ENCODE results near the gene DDX46.
"Not testable (repeated sequence)": the region's sequence is repeated elsewhere in the genome, so short reads cannot be mapped to it uniquely, and the experiment has no call there.

DDX46 gene

GRCh38 chr5:134784946-134785620, 26.5 kb downstream of the DDX46 start:
- DNase-seq = no peak

- no peak for DNase-seq
Measured at GRCh38 chr5:134787692-134788091, 29.1 kb downstream of the DDX46 start.

GRCh38 chr5:134791580-134791979, 33.0 kb downstream of the DDX46 start:
- DNase-seq = no peak

- no peak for DNase-seq
Measured at GRCh38 chr5:134792286-134792685, 33.7 kb downstream of the DDX46 start.

GRCh38 chr5:134793111-134793510, 34.5 kb downstream of the DDX46 start:
- DNase-seq = no peak

- no peak for DNase-seq
Measured at GRCh38 chr5:134794082-134794481, 35.5 kb downstream of the DDX46 start.

- no peak for DNase-seq
Measured at GRCh38 chr5:134794819-134795218, 36.2 kb downstream of the DDX46 start.

- no peak for DNase-seq
Measured at GRCh38 chr5:134798468-134798867, 39.9 kb downstream of the DDX46 start.

GRCh38 chr5:134803821-134804220, 45.2 kb downstream of the DDX46 start:
- no peak for DNase-seq

- no peak for DNase-seq
Measured at GRCh38 chr5:134813407-134813806, 54.8 kb downstream of the DDX46 start.

GRCh38 chr5:134813827-134814226, 55.2 kb downstream of the DDX46 start:
- no peak for DNase-seq

- no peak for DNase-seq
Measured at GRCh38 chr5:134817006-134817405, 58.4 kb downstream of the DDX46 start.

- no peak for DNase-seq
Measured at GRCh38 chr5:134818776-134819175, 60.2 kb downstream of the DDX46 start.

- DNase-seq = no peak
Measured at GRCh38 chr5:134819407-134819963, 60.9 kb downstream of the DDX46 start.

- no peak for DNase-seq
Measured at GRCh38 chr5:134821841-134822240, 63.3 kb downstream of the DDX46 start.

- DNase-seq = no peak
Measured at GRCh38 chr5:134824681-134825080, 66.1 kb downstream of the DDX46 start.

- DNase-seq = no peak
Measured at GRCh38 chr5:134825212-134825611, 66.6 kb downstream of the DDX46 start.

GRCh38 chr5:134833340-134834032, 74.9 kb downstream of the DDX46 start:
- DNase-seq = no peak

GRCh38 chr5:134835623-134836022, 77.0 kb downstream of the DDX46 start:
- DNase-seq = no peak

GRCh38 chr5:134837530-134838181, 79.1 kb downstream of the DDX46 start:
- DNase-seq = no peak

GRCh38 chr5:134838361-134838760, 79.8 kb downstream of the DDX46 start:
- DNase-seq = not testable (repeated sequence)

GRCh38 chr5:134840811-134841210, 82.2 kb downstream of the DDX46 start:
- no peak for DNase-seq

GRCh38 chr5:134844252-134844651, 85.7 kb downstream of the DDX46 start:
- no peak for DNase-seq

- no peak for DNase-seq
Measured at GRCh38 chr5:134845335-134845851, 86.8 kb downstream of the DDX46 start.
